Measurements from ENCODE around the gene ARL8A.

Gene ARL8A

GRCh38 chr1:202093858-202094257, 50.7 kb downstream of the ARL8A start:
- TF ChIP-seq POLR2AphosphoS5 (IDR thresholded peaks at IDR 0.05; ENCODE audit: low read depth, low read length) (no peak), TAF1 (IDR thresholded peaks at IDR 0.05; ENCODE audit: borderline replicate concordance, insufficient read depth, low read length) (no peak)
- TF ChIP-seq, protein P1, sequence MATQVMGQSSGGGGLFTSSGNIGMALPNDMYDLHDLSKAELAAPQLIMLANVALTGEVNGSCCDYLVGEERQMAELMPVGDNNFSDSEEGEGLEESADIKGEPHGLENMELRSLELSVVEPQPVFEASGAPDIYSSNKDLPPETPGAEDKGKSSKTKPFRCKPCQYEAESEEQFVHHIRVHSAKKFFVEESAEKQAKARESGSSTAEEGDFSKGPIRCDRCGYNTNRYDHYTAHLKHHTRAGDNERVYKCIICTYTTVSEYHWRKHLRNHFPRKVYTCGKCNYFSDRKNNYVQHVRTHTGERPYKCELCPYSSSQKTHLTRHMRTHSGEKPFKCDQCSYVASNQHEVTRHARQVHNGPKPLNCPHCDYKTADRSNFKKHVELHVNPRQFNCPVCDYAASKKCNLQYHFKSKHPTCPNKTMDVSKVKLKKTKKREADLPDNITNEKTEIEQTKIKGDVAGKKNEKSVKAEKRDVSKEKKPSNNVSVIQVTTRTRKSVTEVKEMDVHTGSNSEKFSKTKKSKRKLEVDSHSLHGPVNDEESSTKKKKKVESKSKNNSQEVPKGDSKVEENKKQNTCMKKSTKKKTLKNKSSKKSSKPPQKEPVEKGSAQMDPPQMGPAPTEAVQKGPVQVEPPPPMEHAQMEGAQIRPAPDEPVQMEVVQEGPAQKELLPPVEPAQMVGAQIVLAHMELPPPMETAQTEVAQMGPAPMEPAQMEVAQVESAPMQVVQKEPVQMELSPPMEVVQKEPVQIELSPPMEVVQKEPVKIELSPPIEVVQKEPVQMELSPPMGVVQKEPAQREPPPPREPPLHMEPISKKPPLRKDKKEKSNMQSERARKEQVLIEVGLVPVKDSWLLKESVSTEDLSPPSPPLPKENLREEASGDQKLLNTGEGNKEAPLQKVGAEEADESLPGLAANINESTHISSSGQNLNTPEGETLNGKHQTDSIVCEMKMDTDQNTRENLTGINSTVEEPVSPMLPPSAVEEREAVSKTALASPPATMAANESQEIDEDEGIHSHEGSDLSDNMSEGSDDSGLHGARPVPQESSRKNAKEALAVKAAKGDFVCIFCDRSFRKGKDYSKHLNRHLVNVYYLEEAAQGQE (IDR thresholded peaks at IDR 0.05; ENCODE audit: insufficient read depth in 1 of 2, low read depth in 2 of 2, low read length in 2 of 2), result no peak

DNA sequence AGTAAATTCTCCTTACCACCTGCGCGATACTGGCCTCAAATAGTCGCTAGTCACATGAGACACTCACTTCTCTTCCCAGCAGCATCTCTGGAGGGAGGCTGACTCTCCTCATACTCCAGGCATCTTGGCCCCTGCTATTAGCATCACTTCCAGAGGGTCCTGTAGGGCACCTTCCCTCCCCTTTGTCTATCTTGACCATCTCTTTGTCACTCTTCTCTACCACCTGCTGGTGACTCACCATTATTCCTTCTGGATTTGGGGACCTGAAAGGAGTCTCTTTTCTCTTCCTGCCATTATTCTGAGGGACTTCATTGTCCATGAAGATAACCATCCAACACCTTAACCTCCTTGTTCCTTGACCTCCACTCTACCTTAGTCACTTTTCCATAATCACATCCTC, 53.5 kb downstream of the ARL8A start:
- TF ChIP-seq TAF1 (IDR thresholded peaks at IDR 0.05; ENCODE audit: borderline replicate concordance, insufficient read depth, low read length) (no peak), POLR2AphosphoS5 (IDR thresholded peaks at IDR 0.05; ENCODE audit: low read depth, low read length) (no peak), SIN3A (IDR thresholded peaks at IDR 0.05; ENCODE audit: borderline replicate concordance, insufficient read depth, low read length) (no peak), FOXP2 (optimal IDR thresholded peaks at IDR 0.05; ENCODE audit: borderline replicate concordance, extremely low read depth, extremely low read length, insufficient read depth) (no peak)
- TF ChIP-seq, protein P1 (IDR thresholded peaks at IDR 0.05; ENCODE audit: insufficient read depth in 1 of 2, low read depth in 2 of 2, low read length in 2 of 2), result no peak

DNA sequence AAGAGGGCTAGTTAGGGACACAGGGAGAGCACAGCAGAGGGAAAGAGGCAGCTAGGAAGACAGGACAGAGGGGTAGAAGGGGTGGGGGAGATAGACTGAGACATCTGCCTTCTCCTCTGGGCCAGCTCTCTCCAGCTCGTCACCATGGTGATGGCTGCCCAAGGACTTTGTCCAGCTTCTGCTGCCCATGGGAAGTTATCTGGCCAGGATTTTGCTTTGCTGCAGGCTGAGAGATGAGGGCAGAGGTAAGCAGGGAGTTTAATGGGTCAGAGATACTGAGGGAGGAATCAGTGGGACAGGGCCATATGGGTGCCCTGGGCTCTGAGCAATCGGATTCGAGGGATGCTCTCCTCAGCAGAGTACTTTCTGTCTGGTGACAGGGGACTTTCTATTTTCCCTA, 56.3 kb downstream of the ARL8A start:
- TF ChIP-seq POLR2AphosphoS5 (IDR thresholded peaks at IDR 0.05; ENCODE audit: low read depth, low read length) (no peak), FOXP2 (optimal IDR thresholded peaks at IDR 0.05; ENCODE audit: borderline replicate concordance, extremely low read depth, extremely low read length, insufficient read depth) (no peak), SIN3A (IDR thresholded peaks at IDR 0.05; ENCODE audit: borderline replicate concordance, insufficient read depth, low read length) (no peak), TAF1 (IDR thresholded peaks at IDR 0.05; ENCODE audit: borderline replicate concordance, insufficient read depth, low read length) (no peak)
- TF ChIP-seq, protein P1 (IDR thresholded peaks at IDR 0.05; ENCODE audit: insufficient read depth in 1 of 2, low read depth in 2 of 2, low read length in 2 of 2), result no peak

DNA sequence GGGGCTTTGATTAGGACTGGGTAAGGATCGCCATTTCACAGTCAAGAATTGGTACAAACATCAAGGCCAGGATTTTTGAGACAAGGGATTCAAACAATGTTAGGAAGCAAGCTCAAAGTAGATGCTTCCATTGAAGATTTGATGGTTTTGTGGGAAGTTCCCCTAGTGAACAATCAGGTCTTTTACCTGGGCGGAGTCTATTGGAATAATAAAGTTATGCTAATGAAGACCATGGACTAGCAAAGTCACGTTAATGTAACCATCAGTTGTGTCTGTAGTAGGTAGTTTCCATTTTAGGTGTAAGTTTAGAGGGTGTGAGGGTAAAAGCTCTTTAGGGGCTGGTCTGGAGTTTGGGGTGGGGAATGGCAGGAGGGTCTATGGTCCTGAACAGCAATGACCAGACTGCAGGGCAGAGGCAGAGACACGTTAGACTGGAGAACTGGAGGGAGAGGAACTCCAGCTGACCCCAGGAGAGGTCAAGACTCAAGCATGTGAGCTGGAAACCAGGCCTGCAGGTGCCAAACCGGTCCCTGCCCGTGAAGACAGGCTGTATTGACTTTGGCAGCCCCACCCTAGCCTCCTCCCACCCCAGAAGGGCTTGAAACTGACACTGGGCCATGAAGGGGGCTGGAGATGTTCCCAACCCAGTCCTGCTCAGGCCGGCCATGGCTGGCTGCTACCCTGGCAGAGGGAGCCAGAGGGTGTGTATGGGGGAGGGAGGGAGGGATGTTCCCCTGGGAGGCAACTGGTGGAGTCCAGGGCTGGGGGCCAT, 57.8 kb downstream of the ARL8A start:
- TF ChIP-seq SIN3A (IDR thresholded peaks at IDR 0.05; ENCODE audit: borderline replicate concordance, insufficient read depth, low read length) (no peak), TAF1 (IDR thresholded peaks at IDR 0.05; ENCODE audit: borderline replicate concordance, insufficient read depth, low read length) (no peak), FOXP2 (optimal IDR thresholded peaks at IDR 0.05; ENCODE audit: borderline replicate concordance, extremely low read depth, extremely low read length, insufficient read depth) (no peak), POLR2AphosphoS5 (IDR thresholded peaks at IDR 0.05; ENCODE audit: low read depth, low read length) (no peak)
- TF ChIP-seq, protein P1 (IDR thresholded peaks at IDR 0.05; ENCODE audit: insufficient read depth in 1 of 2, low read depth in 2 of 2, low read length in 2 of 2), result no peak

Data from PFSK-1 (cell line).